ACHN (cell line): ENCODE results near the gene WWOX.

ENCODE experiments used
- DNase-seq: peaks from one replicate; pipeline ENCODE4 v3.0.0-alpha.2; 2015
- in situ Hi-C: cut with HindIII; loops from 2 replicates; pipeline ENCODE4 v1.10.0; 2017; ENCODE audit warnings: low sequenced_read_pairs, low pct_ligation_motif_present, low pct_unique_long_range_greater_than_20kb

The WWOX gene

GRCh38 chr16:78645657-78646056, 546.2 kb downstream of the WWOX start:
- in situ Hi-C loops = no loop called here
- no peak for DNase-seq

GRCh38 chr16:78647019-78647418, 547.6 kb downstream of the WWOX start:
- DNase-seq = no peak
- in situ Hi-C loops = no loop called here

GRCh38 chr16:78647491-78647890, 548.0 kb downstream of the WWOX start:
- DNase-seq = no peak
- in situ Hi-C loops = no loop called here

- in situ Hi-C loops = no loop called here
- DNase-seq = no peak
Measured at GRCh38 chr16:78648517-78648916, 549.1 kb downstream of the WWOX start.

GRCh38 chr16:78650339-78651074, 551.1 kb downstream of the WWOX start:
- no peak for DNase-seq
- in situ Hi-C loops = no loop called here

GRCh38 chr16:78654929-78655328, 555.5 kb downstream of the WWOX start:
- DNase-seq = no peak
- in situ Hi-C loops = no loop called here

GRCh38 chr16:78655331-78656113, 556.1 kb downstream of the WWOX start:
- in situ Hi-C loops = no loop called here
- no peak for DNase-seq

- DNase-seq = no peak
- in situ Hi-C loops = no loop called here
Measured at GRCh38 chr16:78656887-78657286, 557.4 kb downstream of the WWOX start.

GRCh38 chr16:78659216-78659615, 559.8 kb downstream of the WWOX start:
- no peak for DNase-seq
- in situ Hi-C loops = no loop called here

- no peak for DNase-seq
- in situ Hi-C loops = no loop called here
Measured at GRCh38 chr16:78659668-78660217, 560.3 kb downstream of the WWOX start.

GRCh38 chr16:78660795-78661194, 561.3 kb downstream of the WWOX start:
- in situ Hi-C loops = no loop called here

GRCh38 chr16:78663690-78664089, 564.2 kb downstream of the WWOX start:
- no peak for DNase-seq
- in situ Hi-C loops = no loop called here

More at GRCh38 chr16:78660795-78661194, 561.3 kb downstream of the WWOX start:
- no peak for DNase-seq

GRCh38 chr16:78664811-78665772, 565.6 kb downstream of the WWOX start:
- DNase-seq = no peak
- in situ Hi-C loops = no loop called here

GRCh38 chr16:78666318-78666717, 566.9 kb downstream of the WWOX start:
- DNase-seq = no peak
- in situ Hi-C loops = no loop called here

GRCh38 chr16:78667675-78668074, 568.2 kb downstream of the WWOX start:
- in situ Hi-C loops = no loop called here
- no peak for DNase-seq

- DNase-seq = no peak
- in situ Hi-C loops = no loop called here
Measured at GRCh38 chr16:78668393-78668792, 568.9 kb downstream of the WWOX start.

GRCh38 chr16:78669994-78670393, 570.5 kb downstream of the WWOX start:
- no peak for DNase-seq
- in situ Hi-C loops = no loop called here

- in situ Hi-C loops = no loop called here
- DNase-seq = no peak
Measured at GRCh38 chr16:78672779-78673556, 573.5 kb downstream of the WWOX start.
